DOHH2 (cell line): ENCODE results near the gene HMGN1.

Experiments used
- H3F3A ChIP-seq: fragments of 200-600 bp; sonication (generic), shearing (Covaris generic); 2 replicates; pipeline ENCODE4 v1.6.0; 2016; ENCODE audit warnings: antibody characterized with exemption, mild to moderate bottlenecking; ENCODE audit not compliant: control insufficient read depth, insufficient read depth
- H3K27ac ChIP-seq: fragments of 200-600 bp; sonication (generic); 2 replicates; pipeline ENCODE4 v1.5.1; 2014; ENCODE audit warnings: low read depth, mild to moderate bottlenecking, low read length, moderate library complexity
- H3K27me3 ChIP-seq: fragments of 200-600 bp; sonication (generic); 2 replicates; pipeline ENCODE4 v1.6.1; 2014; ENCODE audit warnings: mild to moderate bottlenecking, low read length, mixed read lengths; ENCODE audit not compliant: control insufficient read depth
- H3K36me3 ChIP-seq: fragments of 200-600 bp; sonication (generic); 2 replicates; pipeline ENCODE4 v1.6.1; 2014; ENCODE audit warnings: mild to moderate bottlenecking, low read length, moderate library complexity, mixed read lengths; ENCODE audit not compliant: control insufficient read depth
- H3K4me1 ChIP-seq: fragments of 200-600 bp; sonication (generic); 2 replicates; pipeline ENCODE4 v1.6.1; 2014; ENCODE audit warnings: mild to moderate bottlenecking, low read length, mixed read lengths; ENCODE audit not compliant: control insufficient read depth
- H3K4me2 ChIP-seq: fragments of 200-600 bp; sonication (generic); 2 replicates; pipeline ENCODE4 v1.6.0; 2014; ENCODE audit warnings: mild to moderate bottlenecking, low read length, moderate library complexity
- H3K4me3 ChIP-seq: fragments of 200-600 bp; sonication (generic); 2 replicates; pipeline ENCODE4 v1.5.1; 2014; ENCODE audit warnings: mild to moderate bottlenecking, low read length, mixed read lengths
- H3K79me2 ChIP-seq: fragments of 200-600 bp; sonication (generic); 2 replicates; pipeline ENCODE4 v1.6.1; 2014; ENCODE audit warnings: mild to moderate bottlenecking, low read length, mixed read lengths; ENCODE audit not compliant: control insufficient read depth
- H3K9me2 ChIP-seq: fragments of 200-600 bp; sonication (generic); replicated peaks from 2 replicates; pipeline ENCODE4 v1.6.1; 2014; ENCODE audit warnings: mild to moderate bottlenecking, low read length, mixed read lengths; ENCODE audit not compliant: control insufficient read depth
- H3K9me3 ChIP-seq: fragments of 200-600 bp; sonication (generic); 2 replicates; pipeline ENCODE4 v1.6.1; 2014; ENCODE audit warnings: antibody characterized with exemption, low read length, mixed read lengths; ENCODE audit not compliant: control insufficient read depth, insufficient read depth
- H4K20me1 ChIP-seq: fragments of 200-600 bp; sonication (generic); 2 replicates; pipeline ENCODE4 v1.6.0; 2014; ENCODE audit warnings: low read depth, mild to moderate bottlenecking, antibody characterized with exemption, low read length, moderate library complexity; ENCODE audit not compliant: control insufficient read depth, insufficient read depth
- CTCF ChIP-seq: fragments of 200-600 bp; sonication (generic); IDR thresholded peaks from one replicate; pipeline ENCODE4 v1.5.1; 2014; ENCODE audit warnings: antibody characterized with exemption, mild to moderate bottlenecking, low read depth, low read length; ENCODE audit not compliant: poor library complexity, severe bottlenecking
- EZH2phosphoT487 ChIP-seq: fragments of 200-600 bp; sonication (generic); IDR thresholded peaks from 2 replicates; pipeline ENCODE4 v1.6.1; 2017; ENCODE audit warnings: borderline replicate concordance, mild to moderate bottlenecking, antibody characterized with exemption, low read length, moderate library complexity, mixed read lengths

Gene HMGN1

GRCh38 chr21:39345440-39345839 is 3.4 kb downstream of the HMGN1 start:
- Histone ChIP-seq H3K4me2 (peak overlapping the region; percentile 78), H4K20me1 (peaks cover 21% of the 10 kb centered on the region), H3K27ac (peak overlapping the region; percentile 87), H3K27me3 (no peaks in the 10 kb centered on the region), H3K4me1 (peaks cover 59% of the 10 kb centered on the region), H3K36me3 (peaks cover 80% of the 10 kb centered on the region), H3K9me3 (no peaks in the 10 kb centered on the region), H3F3A (peaks cover 77% of the 10 kb centered on the region), H3K9me2 (no peaks in the 10 kb centered on the region), H3K4me3 (peak overlapping the region; percentile 97), H3K79me2 (peaks cover 64% of the 10 kb centered on the region)
- TF ChIP-seq EZH2phosphoT487, result no peak
- no peak for TF ChIP-seq CTCF

- Histone ChIP-seq H3K4me1 (peaks cover 59% of the 10 kb centered on the region), H3K79me2 (peaks cover 58% of the 10 kb centered on the region), H3K4me2 (peak overlapping the region; percentile 78), H3K27ac (peak overlapping the region; percentile 87), H3F3A (peaks cover 79% of the 10 kb centered on the region), H3K27me3 (no peaks in the 10 kb centered on the region), H3K9me3 (no peaks in the 10 kb centered on the region), H3K4me3 (peak overlapping the region; percentile 97), H4K20me1 (peaks cover 21% of the 10 kb centered on the region), H3K9me2 (no peaks in the 10 kb centered on the region), H3K36me3 (peaks cover 76% of the 10 kb centered on the region)
- TF ChIP-seq CTCF, result no peak
- TF ChIP-seq EZH2phosphoT487, result no peak
Observed at GRCh38 chr21:39344848-39345247, 4.0 kb downstream of the HMGN1 start.

GRCh38 chr21:39341249-39341923 is 7.5 kb downstream of the HMGN1 start:
- TF ChIP-seq EZH2phosphoT487 (no peak), CTCF (no peak)
- peaks cover 78% of the 10 kb centered on the region for H3F3A ChIP-seq

More at GRCh38 chr21:39341249-39341923, 7.5 kb downstream of the HMGN1 start:
- Histone ChIP-seq H3K79me2 (peaks cover 32% of the 10 kb centered on the region), H3K9me2 (no peaks in the 10 kb centered on the region), H3K27ac (peak overlapping the region; percentile 43), H3K4me1 (peaks cover 87% of the 10 kb centered on the region), H3K36me3 (peaks cover 53% of the 10 kb centered on the region), H4K20me1 (peaks cover 18% of the 10 kb centered on the region), H3K4me3 (no peak overlapping the region), H3K4me2 (no peak overlapping the region), H3K9me3 (no peaks in the 10 kb centered on the region), H3K27me3 (no peaks in the 10 kb centered on the region)
